Globus pallidus (tissue), 1 donor: ENCODE data around the gene IGFLR1.
A peak's percentile ranks its signal among the peaks of the same experiment; 100 is the strongest.

Source experiments
- DNase-seq: peaks from one replicate; pipeline ENCODE4 v3.0.0-alpha.2; 2015; ENCODE audit warnings: low spot score

IGFLR1 gene, protein sequence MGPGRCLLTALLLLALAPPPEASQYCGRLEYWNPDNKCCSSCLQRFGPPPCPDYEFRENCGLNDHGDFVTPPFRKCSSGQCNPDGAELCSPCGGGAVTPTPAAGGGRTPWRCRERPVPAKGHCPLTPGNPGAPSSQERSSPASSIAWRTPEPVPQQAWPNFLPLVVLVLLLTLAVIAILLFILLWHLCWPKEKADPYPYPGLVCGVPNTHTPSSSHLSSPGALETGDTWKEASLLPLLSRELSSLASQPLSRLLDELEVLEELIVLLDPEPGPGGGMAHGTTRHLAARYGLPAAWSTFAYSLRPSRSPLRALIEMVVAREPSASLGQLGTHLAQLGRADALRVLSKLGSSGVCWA

DNA sequence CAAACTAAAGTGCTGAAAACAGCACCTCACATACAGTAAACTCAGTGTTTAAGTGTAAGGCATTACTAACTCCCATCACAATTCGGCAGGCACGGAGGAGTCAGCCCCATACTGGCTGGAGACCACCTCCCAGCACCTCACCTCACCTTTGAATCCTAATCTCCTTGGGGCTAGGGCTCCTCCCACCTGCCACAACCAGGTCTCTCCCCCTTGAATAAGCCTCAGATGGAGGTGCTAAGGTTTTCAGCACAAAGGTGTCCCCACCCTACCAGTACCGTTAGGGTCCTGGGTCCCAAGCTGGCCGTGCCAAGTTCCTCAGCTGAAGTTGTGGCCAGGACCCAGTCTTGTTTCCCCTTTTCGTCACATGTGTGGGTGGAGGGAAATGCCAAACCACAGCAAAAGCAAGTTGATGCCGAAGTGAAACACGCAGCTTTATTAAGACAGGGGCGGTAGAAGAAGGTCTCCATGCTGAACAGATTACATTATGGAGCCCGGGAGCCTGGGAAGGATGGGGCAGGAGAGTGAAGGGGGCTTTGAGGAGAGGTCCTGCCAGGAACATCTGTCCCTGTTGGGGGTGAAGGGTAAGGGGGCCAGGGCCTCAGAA lies at the start of gene IGFLR1:
IGFLR1 (minus strand) TSS at position 332 of the 604 bp plus-strand sequence. CDS start 1,272 bp downstream, outside the sequence.
- DNase-seq: peak; percentile 55

DNA sequence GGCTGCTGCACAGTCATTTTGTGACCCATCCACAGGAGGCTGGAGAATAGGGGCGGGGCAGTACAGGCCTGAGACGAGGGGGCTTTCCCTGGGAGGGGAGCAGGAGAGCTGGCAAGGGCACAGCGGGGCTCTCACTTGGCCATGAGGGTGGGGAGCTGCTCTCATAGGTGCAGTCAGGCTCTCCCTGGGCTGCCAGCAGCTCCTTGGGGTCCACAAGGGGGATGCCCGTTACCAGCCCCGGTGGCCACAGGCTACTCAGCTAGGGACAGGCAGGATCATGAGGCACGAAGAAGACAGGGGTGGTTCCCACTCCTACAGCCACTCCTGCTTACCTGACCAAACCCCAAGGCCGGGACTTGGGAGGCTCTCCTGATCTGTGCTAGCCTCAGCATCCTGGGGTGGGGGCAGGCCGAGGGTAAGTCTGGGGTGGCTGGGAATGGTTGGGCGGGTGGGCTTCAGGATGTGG lies 49.6 kb upstream of the IGFLR1 start:
- no peak for DNase-seq

DNA sequence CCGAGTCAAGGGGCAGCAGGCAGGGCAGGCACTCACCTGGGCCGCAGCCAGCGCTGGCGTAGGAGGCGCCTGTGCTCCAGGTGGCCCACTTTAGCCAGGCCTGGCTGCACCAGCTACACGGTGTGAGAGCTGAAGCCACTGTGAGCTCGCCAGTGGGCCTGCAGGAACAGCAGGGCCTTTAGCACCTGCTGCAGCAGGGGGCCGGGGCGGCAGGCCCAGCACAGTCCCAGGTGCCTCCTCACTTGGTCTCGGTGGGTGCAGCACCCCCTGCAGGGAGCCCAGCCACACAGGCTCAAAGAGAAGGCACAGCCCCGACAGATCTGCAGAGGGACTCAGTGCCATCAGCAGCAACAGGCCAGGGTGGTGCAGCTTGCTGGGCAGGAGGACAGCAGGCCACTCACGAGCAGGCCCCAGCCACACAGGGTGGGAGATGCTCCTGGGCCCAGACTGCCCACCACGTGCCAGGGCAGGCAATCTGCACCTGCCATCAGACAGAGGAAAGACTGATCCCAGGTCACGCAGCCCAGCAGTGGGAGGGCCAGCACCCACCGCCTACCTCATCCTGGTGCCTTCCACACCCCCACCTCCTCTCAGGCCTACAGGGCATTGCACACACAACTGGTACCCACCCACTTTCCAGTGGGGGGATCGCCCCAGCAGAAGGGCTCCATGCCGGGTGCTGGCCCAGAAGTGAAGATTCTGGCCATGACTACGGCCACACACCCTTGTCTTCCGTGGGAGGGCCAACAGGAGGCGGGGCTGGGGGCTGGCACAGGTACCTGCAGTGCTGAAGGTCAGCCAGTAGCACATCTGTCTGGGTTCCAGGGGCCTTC lies 48.9 kb upstream of the IGFLR1 start:
- no peak for DNase-seq

DNA sequence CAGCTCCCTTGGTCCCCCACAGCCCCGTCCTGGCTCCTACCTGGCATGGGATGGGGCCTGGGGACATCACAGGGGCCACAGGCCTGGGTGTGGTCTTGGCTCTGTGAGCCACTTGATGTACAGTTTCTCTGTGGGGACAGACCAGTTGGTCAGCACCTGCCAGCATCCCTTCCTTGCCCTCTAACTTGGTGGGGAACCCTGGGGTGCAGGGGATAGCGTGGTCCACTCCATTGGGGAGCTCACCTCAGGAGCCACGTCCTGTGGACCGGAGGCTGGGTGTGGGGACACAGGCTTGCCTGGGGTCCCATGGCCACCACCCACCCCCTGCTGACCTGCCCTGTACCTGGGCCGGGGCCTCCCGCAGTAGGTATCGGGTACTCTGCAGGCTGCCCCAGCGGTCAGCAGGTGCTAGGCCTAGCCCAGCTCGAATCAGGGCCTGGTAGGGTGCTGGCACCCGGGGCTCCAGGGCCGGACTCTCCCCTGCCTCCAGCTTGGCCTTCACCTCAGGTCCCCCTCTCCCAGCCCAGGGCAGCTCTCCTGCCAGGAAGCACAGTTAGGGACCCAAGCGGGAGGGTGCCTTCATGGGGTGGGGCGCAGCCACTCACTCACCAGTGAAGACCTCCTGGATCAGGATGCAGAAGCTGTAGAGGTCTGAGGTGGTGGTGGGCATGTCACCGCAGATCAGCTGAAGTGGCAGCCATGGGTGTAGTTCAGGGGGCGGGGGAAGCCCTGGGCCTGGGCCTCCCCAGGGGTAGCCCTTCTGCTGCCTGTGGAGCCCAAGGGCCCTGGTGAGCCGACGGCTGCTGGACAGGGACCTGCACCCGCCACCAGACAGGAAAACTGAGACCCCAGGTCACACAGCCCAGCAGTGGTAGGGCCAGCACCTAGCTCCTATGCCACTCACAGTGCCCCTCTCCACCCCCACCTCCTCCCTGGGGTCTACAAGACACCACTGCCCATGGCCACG lies 48.0 kb upstream of the IGFLR1 start:
- no peak for DNase-seq

DNA sequence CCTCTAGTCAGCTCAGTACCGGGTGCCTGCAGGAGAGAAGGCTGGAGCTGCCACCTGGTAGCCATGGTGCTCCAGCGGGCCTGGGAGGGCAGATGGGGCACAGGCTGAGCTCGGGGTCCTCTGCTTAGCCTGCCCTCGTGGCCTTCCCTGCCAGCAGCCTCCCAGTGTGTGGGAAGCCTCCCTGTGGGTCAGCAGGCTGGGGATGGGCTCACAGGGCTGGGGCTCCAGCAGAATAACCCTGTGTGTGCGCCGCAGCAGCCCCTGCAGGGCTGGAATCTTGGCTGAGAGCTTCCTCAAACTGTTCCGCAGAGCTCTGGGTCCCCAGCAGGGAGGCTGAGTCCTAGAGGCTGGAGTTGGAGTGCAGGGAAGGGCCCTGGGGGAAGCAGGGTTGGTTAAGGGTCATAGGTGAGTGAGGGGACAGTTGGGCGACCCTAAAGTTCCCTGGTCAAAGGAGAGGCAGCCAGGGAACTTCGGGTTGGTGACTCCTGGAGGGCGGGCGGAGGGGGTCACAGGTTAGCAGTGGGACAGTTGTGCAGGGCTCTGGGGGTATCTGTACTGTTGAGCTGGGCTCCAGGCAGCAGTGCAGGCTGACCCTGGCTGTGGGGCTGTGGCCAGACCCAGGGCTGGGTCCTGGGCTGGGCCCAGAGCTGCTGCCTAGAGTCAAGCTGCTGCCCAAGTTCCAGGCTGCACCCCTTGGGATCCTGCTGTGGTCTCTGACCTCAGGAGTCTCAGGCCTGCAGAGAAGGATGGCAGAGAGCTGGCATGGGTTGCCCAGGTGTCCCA lies 47.1 kb upstream of the IGFLR1 start:
- DNase-seq: no peak

DNA sequence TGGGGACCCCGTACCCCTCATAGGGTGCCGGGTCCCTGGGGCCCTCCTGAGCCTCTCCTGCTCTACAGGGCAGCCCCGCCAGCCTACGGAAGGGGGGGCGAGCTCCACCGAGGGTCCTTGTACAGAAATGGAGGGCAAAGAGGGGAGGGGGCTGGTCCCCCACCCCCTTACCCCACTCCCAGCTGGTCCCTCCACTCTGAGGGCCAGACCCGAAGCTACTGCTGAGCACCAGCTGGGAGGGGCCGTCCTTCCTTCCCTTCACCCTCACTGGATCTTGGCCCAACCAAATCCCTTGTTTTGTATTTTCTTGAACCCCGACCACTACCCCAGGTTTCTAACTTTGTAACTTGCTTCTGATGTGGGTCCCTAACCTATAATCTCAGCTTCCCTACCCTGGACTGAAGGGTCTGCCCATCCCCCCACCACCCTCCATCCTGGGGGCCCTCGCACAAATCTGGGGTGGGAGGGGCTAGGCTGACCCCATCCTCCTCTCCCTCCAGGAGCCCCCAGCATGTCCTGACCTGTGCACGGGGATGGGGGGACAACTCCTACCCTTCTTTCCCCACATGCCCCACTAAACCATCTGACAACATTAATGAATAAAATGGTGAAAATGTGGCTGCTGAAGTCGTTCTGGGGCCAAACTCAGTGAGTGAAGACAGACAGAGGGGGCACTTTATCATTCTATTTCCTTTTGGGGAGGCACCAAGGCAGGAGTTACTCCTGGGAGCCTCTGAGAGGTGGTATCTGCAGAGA lies 46.1 kb upstream of the IGFLR1 start:
- DNase-seq: no peak

DNA sequence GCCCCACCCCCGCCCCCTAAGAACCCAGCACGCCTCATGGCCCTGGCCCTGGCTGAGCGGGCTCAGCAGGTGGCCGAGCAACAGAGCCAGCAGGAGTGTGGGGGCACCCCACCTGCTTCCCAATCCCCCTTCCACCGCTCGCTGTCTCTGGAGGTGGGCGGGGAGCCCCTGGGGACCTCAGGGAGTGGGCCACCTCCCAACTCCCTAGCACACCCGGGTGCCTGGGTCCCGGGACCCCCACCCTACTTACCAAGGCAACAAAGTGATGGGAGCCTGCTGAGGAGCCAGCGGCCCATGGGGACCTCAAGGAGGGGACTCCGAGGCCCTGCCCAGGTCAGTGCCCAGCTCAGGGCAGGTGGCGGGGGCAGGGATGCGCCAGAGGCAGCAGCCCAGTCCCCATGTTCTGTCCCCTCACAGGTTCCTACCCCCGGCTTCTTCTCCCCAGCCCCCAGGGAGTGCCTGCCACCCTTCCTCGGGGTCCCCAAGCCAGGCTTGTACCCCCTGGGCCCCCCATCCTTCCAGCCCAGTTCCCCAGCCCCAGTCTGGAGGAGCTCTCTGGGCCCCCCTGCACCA lies 45.1 kb upstream of the IGFLR1 start:
- DNase-seq: no peak

DNA sequence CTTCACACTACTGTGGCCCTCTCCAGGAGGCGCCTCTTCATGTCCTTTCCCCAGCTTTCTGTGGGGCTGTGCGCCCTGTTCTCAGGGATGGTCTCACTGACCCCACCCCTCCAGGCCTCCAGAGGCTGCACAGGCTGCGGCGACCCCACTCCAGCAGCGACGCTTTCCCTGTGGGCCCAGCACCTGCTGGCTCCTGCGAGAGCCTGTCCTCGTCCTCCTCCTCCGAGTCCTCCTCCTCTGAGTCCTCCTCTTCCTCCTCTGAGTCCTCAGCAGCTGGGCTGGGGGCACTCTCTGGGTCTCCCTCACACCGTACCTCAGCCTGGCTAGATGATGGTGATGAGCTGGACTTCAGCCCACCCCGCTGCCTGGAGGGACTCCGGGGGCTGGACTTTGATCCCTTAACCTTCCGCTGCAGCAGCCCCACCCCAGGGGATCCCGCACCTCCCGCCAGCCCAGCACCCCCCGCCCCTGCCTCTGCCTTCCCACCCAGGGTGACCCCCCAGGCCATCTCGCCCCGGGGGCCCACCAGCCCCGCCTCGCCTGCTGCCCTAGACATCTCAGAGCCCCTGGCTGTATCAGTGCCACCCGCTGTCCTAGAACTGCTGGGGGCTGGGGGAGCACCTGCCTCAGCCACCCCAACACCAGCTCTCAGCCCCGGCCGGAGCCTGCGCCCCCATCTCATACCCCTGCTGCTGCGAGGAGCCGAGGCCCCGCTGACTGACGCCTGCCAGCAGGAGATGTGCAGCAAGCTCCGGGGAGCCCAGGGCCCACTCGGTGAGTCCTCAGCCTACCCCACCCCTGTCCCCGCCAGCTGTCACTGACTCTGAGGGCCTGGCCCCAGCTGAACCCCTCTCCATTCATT lies 44.3 kb upstream of the IGFLR1 start:
- DNase-seq: no peak

DNA sequence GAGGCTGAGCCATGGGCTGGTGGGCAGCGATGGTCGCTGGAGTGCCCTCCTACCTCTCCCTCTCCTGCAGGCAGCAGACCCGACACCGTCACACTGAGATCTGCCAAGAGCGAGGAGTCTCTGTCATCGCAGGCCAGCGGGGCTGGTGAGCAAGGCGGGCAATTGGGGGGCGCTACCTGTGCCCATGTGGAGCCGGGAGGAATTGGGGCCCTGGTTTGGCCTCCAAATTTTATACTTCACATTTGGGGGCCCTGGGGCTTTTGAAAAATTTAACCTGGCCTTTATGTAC lies 43.0 kb upstream of the IGFLR1 start:
- DNase-seq: no peak

DNA sequence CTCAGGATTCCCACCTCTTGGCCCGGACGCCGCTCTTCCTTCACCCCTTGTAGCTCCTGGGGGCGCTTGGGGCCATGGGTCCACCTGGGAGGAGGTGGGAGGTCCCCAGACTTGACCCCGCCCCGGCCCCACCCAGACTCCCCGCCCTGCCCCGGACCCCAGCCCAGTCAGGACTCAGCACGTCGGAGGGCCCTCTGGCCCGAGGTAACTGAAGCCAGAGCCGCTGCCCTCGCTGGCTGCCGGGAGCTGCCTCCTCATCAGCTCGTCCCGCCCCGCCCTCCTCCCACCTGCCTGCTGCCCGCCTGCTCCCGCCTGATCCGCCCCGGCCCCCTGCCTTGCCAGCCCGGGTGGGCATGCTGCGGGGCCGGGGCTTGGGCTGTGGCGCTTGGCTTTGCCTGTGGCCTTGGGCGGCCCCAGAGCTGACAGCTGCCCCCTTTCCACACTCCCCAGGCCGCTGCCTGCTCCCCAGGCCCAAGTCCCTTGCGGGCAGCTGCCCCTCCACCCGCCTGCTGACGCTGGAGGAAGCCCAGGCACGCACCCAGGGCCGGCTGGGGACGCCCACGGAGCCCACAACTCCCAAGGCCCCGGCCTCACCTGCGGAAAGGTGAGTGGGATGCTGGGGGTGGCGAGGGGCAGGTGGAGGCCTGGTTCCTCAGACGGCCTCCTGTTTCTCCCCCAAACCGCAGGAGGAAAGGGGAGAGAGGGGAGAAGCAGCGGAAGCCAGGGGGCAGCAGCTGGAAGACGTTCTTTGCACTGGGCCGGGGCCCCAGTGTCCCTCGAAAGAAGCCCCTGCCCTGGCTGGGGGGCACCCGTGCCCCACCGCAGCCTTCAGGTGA lies 42.5 kb upstream of the IGFLR1 start:
- no peak for DNase-seq

DNA sequence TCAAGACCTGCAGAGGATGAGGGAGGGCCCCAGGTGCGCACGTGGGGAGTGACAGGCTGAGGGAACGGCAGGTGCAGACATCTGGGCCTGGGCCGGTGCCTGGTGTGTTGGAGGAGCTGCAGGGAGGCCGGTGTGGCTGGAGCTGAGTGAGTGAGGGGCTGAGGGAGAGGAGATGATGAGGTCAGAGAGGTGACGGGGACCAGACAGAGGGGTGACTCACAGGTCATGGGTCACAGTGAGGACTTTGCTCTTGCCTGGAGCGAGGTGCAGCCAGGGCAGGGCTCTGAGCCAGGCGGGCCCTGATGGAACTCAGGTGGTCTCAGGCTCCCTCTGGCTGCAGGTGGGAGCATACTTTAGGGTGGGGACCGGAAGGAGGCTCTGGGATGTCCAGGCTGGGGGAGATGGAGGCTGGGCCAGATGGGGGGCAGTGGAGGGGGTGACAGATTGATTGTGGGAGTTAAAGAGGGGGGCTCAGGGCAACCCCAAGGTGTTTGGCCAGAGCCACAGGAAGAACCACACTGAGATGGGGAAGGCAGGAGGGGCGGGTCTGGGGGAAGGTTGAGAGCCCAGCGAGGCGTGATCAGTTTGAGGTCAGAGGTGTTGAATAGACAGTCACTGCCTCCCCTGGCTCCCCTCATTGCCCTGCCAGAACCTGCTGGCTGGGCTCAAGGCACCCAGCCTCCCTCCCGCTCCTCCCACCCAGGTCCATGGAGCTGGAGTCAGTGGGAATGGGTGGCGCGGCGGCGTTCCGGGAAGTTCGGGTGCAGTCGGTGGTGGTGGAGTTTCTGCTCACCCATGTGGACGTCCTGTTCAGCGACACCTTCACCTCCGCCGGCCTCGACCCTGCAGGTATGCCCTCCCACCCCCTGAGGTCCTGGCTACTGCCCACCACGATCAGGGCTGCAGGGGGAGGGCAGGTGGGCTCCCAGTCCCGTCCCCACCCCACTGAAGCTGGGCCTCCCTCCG lies 41.5 kb upstream of the IGFLR1 start:
- DNase-seq: no peak

DNA sequence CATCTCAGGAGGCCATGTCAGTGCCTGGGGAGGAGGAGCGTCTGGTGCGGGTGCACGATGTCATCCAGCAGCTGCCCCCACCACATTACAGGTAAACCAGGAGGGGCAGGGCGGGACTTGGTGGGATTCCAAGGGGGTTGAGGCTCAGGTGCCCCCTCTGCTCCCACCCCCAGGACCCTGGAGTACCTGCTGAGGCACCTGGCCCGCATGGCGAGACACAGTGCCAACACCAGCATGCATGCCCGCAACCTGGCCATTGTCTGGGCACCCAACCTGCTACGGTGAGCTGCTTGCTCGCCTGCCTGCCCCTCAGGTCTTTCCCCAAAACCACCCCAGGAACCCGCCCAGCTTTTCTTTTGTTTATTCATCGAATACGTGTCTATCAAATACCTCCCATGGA lies 40.3 kb upstream of the IGFLR1 start:
- DNase-seq: no peak

DNA sequence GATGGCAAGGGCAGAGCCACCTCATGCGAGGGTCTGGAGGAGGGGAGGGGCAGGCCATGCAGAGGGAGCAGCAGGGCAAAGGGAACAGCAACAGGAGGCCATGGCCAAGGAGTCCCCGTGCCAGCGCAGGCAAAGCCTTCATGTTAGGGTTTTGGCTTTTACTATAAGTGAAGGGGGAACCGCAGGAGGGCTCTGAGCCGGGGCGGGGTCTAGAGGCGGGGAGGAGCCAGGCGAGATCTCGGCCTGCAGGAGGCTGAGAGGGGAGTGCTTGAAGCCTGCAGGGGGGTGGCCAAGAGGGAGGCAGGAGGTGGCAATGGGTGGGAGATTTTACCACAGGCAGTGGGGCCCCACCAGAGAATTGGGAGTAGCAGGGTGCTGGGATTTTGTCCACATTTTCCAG lies 39.4 kb upstream of the IGFLR1 start:
- DNase-seq: no peak

DNA sequence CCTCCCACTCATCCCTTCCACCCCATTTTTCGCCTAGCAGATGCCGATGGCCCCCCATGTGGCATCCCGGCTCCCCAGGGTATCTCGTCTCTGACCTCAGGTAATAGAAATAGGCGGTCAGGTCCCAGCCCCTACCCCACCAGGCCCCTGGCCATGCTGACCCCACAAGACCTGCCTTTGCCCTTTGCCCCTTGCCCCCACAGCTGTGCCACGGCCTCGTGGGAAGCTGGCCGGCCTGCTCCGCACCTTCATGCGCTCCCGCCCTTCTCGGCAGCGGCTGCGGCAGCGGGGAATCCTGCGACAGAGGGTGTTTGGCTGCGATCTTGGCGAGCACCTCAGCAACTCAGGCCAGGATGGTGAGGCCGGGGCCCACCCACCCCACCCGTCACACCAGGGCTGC lies 38.5 kb upstream of the IGFLR1 start:
- no peak for DNase-seq

DNA sequence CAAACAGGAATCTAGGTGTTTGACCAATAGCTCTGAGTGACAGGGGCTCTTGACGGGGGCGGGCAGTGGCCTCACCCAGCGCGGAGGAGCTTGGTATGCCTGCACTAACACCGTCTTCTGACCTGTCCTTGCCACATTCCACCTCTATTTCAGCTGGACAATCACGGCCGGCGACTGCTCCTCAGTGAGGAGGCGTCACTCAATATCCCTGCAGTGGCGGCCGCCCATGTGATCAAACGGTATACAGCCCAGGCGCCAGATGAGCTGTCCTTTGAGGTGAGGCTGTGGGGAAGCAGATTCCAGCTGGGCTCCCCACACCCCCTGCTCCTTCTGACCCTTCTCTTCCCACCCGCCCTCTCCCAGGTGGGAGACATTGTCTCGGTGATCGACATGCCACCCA lies 37.8 kb upstream of the IGFLR1 start:
- no peak for DNase-seq

DNA sequence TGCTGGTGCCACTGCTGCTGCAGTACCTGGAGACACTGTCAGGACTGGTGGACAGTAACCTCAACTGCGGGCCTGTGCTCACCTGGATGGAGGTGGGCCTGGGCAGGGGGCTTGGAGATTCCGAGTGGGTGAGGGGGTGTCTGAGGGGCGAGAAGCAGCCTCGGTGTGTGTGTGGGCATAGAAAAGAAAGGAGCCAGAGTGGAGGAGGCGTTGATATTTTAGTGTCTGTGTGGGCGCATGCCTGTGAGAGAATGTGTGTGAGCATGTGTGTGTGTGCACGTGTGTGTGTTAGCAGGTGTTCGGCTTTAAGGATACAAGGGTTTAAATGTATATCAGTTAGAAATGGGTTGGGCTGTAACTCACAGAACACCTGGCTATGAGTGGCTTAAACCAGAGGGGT lies 36.8 kb upstream of the IGFLR1 start:
- DNase-seq: no peak

DNA sequence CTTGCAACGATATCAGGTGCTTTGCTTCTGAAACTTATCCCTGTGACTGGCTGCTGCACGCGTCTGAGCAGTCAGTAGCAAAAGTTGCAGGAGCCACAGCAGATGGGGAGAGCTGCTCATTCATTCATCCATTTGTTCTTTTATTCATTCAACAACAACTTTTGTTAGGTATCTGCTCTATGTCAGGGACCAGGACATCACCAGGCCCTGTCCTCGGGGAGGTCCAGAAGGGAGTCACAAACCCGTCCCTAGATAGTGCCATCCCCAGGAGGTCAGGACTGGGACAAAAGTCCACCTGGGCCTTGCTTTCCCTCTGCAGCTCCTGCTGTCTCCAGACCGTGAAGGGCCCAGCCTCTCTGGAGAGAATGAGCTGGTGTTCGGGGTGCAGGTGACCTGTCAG lies 35.7 kb upstream of the IGFLR1 start:
- no peak for DNase-seq
